GM19468 (cell line): Measurements from ENCODE around the gene VILL.
"Not testable (repeated sequence)": the region's sequence is repeated elsewhere in the genome, so short reads cannot be mapped to it uniquely, and the experiment has no call there.

ENCODE experiments used
- ATAC-seq: cut with Tn5 transposase; IDR thresholded peaks from one replicate; pipeline ENCODE4 v1.9.1; 2021; ENCODE audit warnings: mild to moderate bottlenecking, moderate library complexity, moderate number of reproducible peaks; ENCODE audit not compliant: unreplicated experiment; ENCODE audit errors: extremely low read depth

VILL gene

GRCh38 chr3:38053286-38053685 is 62.7 kb downstream of the VILL start:
- not testable (repeated sequence) for ATAC-seq

GRCh38 chr3:38053813-38054498 is 63.4 kb downstream of the VILL start:
- ATAC-seq, result not testable (repeated sequence)

DNA sequence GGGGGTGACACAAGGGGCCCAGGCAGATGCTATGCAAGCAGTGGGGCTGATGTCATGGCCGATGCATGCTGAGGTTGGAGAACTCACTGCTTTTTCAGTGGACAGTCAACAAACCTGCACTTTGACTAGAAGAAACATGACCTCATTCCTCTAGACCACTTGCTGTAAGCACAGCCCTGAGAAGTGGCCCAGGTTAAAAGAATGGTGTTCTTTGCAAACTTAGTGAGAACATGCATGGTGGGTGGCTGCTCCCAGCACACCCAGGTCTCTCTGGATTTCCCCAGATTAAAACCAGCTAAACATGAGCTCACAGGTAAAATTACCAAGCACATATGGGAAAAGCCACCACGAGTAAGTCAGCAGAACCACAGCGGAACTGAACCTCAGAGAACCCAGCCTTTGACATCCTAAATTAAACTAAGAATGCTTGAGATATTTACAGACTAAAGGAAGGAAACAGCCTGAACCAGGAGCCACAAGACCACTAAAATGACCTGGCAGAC is 64.0 kb downstream of the VILL start:
- ATAC-seq, result no peak
